Right ventricle myocardium inferior (tissue), 1 donor: ENCODE results near the gene METTL21C. TPM values are rescaled to one million over a fixed set of nuclear protein-coding genes. Genes with fewer than 3 reads are reported as not detected.

Experiments used
- total RNA-seq: library from RNA; stranded (reverse); fragmentation: NEBNext Ultra II Directional; extraction: Animal tissue kit (Norgen Biotek cat#: 25700); gene quantifications from one replicate; pipeline ENCODE4 v1.2.1, GENCODE V29; 2021
- donor health status: DM: no; HTN: yes; CAD: no; lungs with severe emphysema.

Gene METTL21C
- total RNA-seq, 1 donor from 2014 or later: not detected

Other genes starting within 250 kb of the METTL21C start
- gene TPP2, start 98.1 kb downstream of the METTL21C start, total RNA-seq: 29.9 TPM
- 9.5 TPM for gene TEX30, start 78.7 kb upstream of the METTL21C start, total RNA-seq
- gene POGLUT2, start 103.9 kb upstream of the METTL21C start, total RNA-seq: 3.2 TPM
- 32.4 TPM for gene BIVM, start 104.1 kb upstream of the METTL21C start, total RNA-seq
- 27.3 TPM for gene ERCC5, start 151.0 kb upstream of the METTL21C start, total RNA-seq